GM19438 (cell line): ENCODE results near the gene WWP2.
"Not testable (repeated sequence)": the region's sequence is repeated elsewhere in the genome, so short reads cannot be mapped to it uniquely, and the experiment has no call there.

Experiments
- ATAC-seq: cut with Tn5 transposase; IDR thresholded peaks from one replicate; pipeline ENCODE4 v1.9.1; 2021; ENCODE audit warnings: low read depth; ENCODE audit not compliant: unreplicated experiment

The WWP2 gene

DNA sequence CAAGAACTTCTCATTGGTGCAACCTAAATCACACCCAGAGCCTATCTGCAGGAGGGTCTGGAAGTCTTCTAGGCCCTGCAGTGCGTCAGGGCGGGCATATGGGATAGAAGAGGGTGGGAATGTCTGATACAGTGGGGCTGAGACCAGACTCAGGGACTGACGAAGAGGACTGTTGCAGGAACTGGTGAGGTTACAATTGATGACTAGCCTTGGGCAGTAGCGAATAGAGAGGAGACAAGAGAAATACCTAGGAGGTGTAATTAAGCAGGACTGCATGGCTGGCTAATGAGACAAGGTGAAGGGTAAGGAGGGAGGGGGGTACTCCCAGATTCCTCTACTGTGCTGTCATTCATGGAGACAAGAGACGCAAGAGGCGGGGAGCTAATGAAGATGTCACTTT, 91.3 kb downstream of the WWP2 start:
- ATAC-seq = no peak

DNA sequence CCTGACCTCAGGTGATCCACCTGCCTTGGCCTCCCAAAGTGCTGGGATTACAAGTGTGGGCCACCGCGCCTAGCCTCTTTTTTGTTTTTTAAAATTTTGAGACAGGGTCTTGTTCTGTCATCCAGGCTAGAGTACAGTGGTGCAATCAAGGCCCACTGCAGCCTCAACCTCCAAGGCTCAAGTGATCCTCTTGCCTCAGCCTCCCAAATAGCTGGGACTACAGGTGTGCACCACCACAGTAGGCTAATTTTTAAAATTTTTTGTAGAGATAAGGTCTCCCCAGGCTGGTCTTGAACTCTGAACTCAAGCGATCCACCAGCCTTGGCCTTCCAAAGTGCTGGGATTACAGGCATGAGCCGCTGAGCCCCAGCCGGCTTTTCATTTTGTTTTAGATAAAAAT, 92.6 kb downstream of the WWP2 start:
- ATAC-seq = not testable (repeated sequence)

DNA sequence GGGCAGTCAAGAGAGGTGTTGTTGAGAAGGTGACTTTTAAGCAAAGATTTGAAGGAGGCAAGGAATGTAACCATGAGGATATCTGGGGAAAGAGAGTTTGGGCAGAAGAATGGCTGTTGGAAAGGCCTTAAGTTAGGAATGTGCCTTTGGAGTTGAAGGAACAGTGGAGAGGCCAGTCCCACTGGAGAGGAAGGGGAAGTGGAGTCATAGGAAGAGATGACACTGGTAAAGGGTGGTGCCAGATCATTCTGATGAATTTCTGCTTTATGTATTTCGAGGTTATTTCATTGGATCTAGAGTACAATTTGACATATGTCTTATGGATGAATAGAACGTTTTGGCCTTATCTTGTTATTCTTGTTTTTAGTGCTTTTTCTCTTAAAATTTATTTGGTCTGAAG, 93.5 kb downstream of the WWP2 start:
- ATAC-seq = no peak

DNA sequence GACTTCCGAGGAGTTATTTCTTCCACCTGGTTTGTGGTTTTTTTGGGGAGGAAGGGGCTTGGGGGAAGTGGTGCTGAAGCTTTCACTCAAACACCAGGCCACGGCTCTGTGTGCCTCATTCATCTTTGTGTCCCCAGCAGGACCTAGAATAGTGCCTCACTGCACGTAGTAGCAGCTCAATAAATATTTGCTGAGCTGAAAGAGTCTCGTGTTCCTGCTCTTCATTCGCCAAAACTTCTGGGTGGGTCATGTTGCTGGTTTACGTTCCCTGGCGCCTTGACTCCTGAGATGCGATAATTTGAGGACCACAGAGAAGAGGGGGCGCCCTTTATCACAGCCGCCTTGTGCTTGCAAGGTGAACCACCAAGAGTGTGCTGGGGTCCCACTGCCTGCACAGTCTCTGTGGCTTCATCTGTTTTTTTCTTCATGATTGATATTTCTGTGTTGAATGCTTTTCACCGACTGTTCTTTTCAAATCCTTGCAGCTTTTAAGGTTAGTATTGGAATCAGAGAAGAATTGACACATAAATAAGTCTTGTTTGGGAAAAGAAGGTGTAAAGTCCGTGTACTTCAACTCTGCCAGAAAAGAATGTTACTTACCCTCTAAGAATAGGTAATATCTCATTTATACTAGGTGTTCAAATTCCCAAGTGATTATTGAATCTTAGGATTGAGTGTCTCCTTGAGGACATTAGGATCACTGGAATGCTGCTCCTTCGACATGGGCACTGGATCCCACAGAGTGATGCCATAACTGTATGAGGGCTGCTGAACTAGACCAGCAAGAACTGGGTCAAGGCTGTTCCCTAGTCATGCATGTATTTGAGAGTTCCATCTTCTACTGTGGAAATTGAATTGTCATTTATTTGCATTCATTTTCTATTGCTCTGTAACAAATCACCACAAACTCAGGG, 96.3 kb downstream of the WWP2 start:
- no peak for ATAC-seq

DNA sequence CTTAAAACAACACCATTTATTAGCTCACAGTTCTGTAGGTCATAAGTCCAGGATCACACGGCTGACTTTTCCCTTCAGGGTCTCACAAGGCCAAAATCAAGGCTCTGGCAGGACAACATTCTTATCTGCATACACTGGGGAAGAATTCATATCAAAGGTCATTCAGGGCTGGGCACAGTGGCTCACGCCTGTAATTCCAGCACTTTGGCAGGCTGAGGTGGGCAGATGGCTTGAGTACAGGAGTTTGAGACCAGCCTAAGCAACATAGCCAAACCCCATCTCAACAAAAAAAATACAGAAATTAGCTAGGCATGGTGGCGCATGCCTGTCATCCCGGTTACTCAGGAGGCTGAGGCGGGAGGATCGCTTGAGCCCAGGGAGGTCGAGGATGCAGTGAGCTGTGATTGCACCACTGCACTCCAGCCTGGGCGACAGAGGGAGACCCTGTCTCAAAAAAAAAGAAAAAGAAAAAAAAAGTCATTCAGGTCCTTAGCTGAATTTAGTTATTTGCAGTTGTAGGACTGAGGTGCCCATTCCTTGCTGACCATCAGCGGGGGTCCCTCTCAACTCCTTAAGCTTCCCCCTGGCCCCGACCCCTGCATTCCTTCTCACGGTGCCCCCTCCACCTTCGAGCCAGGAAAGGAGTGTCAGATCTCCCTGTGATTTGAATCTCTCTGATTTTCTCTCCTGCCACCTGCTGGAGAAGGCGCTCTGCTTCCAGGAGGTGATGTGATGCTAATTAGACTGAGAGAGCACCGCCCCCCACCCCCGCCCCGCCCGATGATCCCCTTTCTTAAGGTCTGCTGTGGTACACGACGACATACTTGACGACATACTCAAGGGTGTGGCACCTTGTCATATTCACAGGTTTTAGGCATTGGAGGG, 97.2 kb downstream of the WWP2 start:
- ATAC-seq = no peak

DNA sequence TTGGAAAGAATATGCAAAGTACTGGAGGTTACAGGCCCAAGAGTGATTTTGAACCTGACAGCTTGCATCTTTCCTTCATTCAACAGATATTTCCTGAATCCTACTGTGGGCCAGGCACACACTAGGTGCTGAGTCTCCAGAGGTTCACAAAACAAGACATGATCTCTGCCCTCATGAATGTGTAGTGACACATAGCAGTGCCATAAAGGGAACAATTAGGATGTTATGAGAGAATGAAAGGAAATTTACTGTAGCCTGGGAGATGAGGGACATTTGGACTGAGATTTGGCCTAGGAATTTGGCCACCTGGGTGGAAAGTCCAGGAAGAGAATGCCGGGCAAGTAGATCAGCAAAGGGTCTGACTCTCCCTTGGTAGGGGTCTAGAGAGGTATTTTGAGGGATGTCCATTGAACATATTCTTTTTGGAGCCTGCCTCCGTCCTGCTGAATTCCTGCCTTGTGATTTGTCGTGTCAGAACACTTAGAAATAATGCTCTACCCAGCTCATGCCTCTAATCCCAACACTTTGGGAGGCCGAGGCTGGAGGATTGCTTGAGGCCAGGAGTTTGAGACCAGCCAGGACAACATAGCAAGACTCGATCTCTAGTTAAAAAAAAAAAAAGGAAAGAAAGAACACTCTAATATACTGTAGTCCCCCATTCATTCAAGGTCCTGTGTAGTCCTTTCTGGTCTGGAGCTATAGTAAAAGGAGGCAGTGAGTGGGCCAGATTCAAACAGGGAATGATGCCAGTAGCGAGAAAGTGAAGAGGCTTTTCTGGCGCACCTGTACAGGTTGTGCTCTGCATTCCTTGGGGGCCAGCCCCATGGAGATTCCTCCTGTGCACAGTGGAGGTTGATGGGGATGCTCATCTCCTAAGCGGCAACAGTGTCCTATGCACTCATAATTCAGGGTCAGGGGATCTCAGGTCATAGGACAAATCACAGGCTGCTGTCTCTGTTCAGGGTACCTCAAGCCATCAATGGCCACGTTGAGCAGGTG, 98.4 kb downstream of the WWP2 start:
- ATAC-seq = no peak

DNA sequence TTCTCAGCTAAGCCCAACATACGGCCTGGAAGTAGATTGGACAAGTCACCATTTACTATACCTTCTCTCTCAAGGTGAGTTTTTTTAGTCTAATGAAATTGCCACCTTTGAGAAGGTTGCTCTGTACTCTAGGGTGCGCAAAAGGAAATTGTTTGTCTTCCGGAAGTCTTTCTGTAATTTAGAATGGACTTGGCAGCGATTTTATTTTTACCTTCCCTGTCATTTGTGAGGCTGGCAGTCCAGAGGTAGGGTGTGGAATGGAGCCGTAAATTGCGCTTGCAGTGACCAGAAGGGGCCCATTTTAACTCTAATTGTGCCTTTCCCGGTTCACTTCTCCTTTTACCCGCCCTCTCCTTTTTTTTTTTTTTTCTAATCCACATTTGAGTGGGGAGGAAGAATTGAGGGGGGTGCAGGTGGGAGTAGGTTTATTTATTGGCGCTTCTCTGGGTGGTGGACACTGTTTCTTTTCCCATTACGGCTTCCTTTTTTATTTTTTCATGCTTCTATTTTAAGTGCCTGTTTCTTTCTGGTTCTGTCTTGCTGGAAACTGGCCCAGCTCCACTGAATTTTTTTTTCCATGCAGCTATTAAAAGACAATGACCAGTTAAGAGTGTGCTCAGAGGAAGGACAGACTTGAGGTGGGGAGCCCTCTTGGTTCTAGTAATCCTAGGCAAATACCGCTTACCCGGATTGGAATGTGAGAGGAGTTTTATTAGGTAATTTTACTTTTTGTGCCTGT, 99.3 kb downstream of the WWP2 start:
- ATAC-seq = no peak

DNA sequence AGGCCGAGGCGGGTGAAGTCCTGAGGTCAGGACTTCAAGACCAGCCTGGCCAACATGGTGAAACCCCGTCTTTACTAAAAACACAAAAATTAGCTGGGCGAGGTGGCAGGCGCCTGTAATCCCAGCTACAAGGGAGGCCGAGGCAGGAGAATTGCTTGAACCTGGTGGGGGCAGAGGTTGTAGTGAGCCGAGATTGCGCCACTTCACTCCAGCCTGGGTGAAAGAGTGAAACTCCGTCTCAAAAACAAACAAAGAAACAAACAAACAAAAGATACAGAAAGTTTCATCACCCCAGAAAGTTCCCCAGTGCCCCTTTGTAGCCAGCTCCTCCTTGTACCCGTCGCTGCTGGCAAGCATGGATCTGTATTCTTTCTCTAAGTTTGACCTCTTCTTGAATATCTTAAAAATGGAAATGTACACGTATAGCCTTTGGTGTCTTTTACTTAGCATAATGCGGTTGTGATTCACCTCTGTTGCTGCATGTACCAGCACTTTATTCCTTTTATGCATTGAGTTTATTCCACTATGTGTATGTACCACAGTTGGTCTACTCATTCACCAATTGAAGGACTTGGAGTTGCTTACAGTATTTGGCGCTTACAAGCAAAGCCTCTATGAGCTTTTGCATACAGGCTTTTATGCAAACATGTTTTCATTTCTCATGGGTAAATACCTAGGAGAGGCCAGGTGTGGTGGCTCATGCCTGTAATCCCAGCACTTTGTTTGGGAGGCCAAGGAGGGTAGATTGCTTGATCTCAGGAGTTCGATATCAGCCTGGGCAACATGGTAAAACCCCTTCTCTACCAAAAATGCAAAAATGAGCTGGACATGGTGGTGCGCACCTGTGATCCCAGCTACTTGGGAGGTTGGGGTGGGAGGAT, 101.5 kb downstream of the WWP2 start:
- no peak for ATAC-seq

DNA sequence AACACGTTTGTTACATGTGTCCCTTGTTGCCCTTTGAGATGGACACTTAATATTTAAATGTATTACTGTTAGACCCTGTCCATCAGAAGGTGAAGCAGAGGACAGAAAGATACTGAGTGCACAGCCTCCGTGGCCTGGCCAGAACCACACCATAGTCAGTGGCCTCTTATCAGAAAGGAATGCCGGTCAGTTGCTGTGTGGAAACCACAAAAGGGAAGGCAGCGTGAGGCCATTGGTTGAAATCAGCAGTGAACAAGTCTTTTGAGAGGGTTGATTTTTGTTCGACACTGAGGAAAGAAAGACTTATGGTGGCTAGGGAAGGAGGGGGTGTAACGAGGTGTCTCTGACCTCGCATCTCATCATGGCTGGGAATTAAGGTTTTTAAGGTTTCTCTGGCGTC, 103.6 kb downstream of the WWP2 start:
- ATAC-seq = no peak

DNA sequence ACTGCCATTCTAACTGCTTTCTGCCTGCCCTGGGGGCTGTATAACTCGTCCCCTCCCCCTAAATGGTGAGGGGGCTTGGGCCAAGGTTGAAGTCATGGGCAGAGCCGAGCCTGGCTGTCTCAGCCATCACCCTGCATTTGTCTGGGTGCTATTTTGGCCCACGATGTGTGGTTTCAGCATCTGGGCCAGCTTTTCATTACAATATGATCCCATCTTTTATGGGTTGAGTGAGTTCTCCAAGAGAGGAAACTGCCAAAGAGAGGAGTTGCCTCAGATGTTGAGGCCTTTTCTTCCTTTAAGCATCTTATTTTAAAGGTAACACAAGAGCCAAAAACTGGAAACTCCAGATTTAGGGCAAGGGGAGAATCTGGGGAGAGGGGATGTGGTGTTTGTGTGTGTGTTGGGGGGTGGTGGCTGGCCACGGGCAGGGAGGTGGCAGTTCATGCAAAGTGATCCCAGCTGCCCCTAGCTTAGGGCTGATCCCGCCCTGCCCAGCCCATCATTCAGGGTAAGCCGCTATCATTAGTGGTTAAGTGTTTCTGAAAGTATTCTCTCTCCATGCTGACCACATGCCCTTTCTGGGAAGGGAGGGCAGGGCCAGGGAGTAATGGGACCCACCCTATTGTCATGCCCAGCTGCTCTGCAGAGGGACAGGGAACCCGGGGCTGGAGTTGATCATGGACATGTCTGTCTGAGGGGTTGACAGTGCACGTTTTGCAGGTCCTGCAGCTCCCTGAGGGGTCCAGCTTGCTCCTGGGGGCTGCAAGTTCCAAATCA, 105.8 kb downstream of the WWP2 start:
- no peak for ATAC-seq

DNA sequence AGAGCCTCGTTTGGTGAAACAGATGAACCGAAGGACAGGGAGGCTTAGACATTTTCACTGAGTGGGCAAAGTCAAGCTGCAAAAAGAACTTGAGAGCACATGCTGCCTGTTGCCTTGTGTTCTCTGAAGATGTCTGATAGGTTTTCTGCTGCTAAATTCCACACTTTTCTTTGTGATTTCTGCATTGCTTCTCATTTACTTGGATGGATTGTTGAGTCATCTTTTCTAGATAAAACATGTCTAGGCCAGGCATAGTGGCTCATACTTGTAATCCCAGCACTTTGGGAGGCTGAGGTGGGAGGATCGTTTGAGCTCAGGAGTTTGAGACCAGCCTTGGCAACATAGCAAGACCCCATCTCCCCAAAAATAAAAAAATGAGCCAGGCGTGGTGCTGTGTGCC, 108.6 kb downstream of the WWP2 start:
- no peak for ATAC-seq

DNA sequence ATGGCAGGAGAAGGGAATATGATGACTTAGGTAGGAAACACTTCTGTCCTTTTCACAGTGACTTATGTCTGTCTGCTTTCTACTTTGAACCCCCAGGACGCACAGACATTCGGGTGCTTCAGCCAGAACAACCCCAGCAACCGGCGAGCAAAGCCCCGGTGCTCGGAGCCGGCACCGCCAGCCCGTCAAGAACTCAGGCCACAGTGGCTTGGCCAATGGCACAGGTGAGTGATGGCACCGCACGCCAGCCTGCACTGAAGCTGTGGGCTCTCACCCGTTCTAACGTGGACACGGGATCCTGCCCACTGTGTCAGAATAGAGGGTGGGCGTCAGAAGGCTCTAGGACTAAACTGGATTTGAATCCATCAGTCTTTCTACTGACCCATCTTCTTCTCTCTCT, 109.6 kb downstream of the WWP2 start:
- ATAC-seq = no peak

DNA sequence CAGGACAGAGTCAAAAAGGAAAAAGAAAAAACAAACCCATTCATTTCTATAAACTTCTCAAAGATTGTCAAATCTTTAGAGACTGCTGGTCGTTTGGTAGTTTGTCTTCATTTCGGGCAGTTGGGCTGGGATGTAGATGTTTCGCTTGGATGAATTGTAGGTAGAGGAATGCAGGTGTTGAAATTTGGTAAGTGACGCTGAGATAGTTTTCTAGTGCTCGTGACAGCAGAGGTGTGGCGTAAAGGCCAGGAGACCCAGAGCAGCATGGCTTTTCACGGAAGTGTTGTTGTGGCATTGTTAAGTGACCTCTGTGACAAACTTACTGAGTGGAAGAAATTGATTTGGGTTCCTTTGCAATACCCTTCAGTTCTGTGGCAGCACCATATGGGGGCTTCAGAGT, 110.8 kb downstream of the WWP2 start:
- ATAC-seq = no peak

DNA sequence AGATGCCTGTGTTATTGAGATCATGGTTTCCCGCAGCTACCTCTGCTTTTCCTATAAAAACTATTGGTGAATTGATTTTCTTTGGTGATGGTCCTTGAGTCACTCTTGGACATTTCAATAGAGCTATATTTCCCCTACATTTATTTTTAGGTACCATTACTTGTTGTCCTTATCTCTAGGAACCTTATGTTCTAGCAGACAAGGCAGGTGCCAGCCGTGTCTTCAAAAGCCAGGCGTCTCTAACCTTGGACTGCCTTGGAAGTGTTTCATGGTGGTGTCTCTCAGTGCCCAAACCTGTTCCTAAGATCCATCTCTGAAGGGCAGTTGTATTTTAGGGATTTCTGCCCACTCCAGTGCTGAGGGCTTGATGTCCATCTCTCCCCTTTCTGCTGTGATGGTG, 111.7 kb downstream of the WWP2 start:
- ATAC-seq = no peak

DNA sequence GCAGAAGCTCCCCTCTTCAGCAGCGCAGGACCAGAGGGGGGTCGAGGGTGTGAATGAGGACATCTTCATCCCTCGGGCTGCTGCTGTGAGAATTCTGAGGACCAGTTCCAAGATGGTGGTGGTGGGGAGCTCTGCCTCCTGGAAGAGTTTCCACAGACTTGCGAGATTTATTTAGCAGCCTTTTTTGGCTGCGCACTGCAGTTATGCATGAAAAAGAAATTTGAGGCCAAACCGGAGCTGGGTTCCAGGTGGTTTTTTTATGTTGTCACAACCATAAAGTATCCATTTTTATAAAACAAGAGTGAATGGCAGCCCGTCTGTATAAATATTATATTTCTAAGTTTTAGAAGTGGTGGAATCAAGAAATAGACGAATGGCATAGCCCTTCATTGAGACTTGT, 112.1 kb downstream of the WWP2 start:
- no peak for ATAC-seq

DNA sequence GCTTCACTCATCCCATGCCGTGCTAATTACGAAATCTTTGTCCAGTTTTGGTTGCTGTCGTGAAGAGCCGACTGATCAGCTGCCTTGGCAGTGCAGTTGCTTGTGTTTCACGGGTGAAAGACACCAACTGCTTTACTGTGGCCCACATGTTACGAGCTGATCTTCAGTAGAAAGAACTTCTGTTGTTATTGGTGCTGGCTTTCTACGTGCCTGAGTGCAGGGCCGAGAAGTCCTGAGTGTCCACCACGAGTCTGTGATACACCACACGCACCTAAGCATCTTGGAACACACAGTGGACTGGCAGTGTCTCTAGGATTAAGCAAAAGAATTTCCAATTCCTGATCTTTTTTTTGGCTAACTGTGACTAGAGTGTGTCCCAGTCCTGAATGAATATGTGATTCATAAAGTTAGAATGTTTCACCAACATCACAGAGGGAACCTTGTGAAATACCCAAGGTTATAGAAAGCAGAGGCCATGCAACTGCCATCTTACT, 118.6 kb downstream of the WWP2 start:
- no peak for ATAC-seq

DNA sequence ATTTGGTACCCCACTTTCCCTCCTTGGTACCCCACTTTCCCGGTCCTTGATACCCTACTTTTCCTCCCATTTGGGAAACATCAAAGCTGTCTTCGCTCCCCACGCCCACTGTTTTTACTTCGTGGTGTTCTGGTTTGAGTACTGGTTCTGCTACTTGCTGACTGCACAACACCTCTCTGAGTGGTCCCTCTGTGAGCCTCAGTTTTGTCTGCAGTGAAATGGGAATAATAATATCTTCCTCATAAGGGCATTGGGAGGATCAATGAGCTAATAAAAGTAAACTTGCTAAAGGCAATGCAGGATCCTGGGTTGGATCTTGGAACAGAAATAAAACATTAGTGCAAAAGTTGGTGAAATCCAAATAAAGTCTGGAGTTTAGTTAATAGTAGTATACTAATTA, 119.0 kb downstream of the WWP2 start:
- no peak for ATAC-seq

DNA sequence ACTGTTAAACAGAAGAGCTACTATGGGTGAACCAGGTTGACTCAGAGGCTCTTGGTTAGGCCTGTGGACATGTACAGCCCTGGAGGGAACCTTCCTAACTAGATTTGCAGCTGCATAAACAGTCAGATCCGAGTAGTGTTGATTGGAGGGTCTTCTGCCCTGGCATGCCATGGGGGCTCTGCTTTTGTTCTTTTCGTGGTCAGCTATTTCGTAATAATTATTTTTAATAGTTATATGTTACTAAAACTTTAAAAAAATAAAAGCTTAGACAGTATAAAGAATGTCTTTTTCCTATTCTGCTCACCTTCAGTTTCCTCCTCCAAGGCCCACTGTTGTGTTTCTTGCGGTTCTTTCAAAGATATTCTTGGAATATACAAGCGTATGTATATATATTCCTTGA, 121.6 kb downstream of the WWP2 start:
- no peak for ATAC-seq
